Measurements from ENCODE around the gene TBCD.

TBCD gene

DNA sequence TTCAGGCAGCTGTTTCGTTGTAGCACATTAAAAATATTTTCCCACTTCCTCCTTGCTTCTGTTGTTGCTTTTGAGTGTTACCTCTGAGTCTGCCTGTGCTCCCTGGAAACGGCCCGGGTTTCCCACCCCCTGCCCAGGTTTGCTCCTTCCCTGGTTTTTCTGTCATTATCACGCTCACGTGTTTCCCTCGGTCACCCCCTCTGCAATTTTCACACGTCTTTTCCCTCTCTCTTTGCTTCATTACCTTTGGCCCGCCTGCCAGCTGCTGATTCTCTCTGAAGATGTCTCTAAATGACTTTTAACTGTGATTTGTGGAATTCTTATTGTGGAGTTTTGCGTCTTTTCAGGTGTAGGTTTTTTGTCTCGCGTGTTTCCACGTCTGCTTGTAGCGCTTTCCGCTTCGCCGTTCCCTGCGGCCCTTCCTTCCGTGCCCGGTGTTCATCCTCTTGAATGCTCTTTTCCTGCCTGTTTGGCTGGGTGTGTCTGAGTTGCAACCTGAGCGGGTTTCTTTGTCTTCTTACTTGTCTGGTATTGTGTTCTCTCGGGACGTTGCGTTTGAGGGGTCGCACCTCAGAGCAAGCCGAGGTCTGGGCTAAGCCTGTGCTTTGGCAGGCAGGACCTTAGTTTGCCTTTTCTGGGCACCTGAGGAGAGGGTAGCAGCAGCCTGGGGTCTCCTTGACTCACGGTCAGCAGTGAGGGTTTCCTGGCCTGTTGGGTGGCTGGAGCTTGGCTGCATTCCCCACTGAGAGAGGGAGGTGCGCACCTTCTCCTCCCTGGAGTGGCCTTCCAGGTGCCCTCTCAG, 184.3 kb downstream of the TBCD start:
- Histone ChIP-seq H3K36me3 (ENCODE audit: low read depth) (peaks cover 45% of the 10 kb centered on the region), H3K27me3 (ENCODE audit: insufficient read depth, poor library complexity, severe bottlenecking) (no peaks in the 10 kb centered on the region), H3K4me1 (ENCODE audit: insufficient read depth, poor library complexity, severe bottlenecking) (peaks cover 11% of the 10 kb centered on the region), H3K27ac (ENCODE audit: poor library complexity, severe bottlenecking) (no peak overlapping the region), H3K9me3 (ENCODE audit: severe bottlenecking) (no peaks in the 10 kb centered on the region), H3K4me3 (ENCODE audit: severe bottlenecking) (no peak overlapping the region)
- TF ChIP-seq CTCF (IDR thresholded peaks at IDR 0.05; ENCODE audit: poor library complexity, severe bottlenecking): no peak
- ATAC-seq (ENCODE audit: low read depth) (no peak), DNase-seq (ENCODE audit: low spot score) (peak; percentile 51)

DNA sequence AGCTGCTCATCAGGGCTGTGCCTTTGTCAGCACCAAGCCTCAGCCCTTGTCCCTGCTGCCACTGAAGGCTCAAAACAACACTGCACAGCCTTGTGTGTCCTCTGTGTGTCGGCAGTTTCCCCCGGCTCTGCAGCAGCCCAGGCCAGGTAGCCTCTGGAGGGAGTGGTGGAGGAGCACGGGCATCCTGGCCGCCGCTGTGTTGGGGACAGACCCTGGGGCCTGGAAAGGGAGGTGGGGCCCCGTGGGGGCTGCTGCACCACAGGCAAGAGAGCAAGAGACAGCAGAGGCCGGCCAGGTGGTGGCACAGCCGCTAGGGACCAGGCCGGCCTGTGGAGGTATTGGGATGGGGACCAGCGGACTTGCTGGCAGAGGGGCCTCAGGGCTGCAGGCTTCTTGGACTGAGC, 184.9 kb downstream of the TBCD start:
- no peak for ATAC-seq (ENCODE audit: low read depth)
- peaks cover 44% of the 10 kb centered on the region for H3K36me3 ChIP-seq (ENCODE audit: low read depth)
- DNase-seq (ENCODE audit: low spot score): peak; percentile 62
- no peaks in the 10 kb centered on the region for H3K27me3 ChIP-seq (ENCODE audit: insufficient read depth, poor library complexity, severe bottlenecking)
- no peak for TF ChIP-seq CTCF (IDR thresholded peaks at IDR 0.05; ENCODE audit: poor library complexity, severe bottlenecking)
- no peak overlapping the region for H3K4me3 ChIP-seq (ENCODE audit: severe bottlenecking)
- H3K4me1 ChIP-seq (ENCODE audit: insufficient read depth, poor library complexity, severe bottlenecking): peaks cover 9% of the 10 kb centered on the region
- H3K9me3 ChIP-seq (ENCODE audit: severe bottlenecking): no peaks in the 10 kb centered on the region
- no peak overlapping the region for H3K27ac ChIP-seq (ENCODE audit: poor library complexity, severe bottlenecking)

- no peaks in the 10 kb centered on the region for H3K4me1 ChIP-seq (ENCODE audit: insufficient read depth, poor library complexity, severe bottlenecking)
- peak; percentile 60 for DNase-seq (ENCODE audit: low spot score)
- H3K27me3 ChIP-seq (ENCODE audit: insufficient read depth, poor library complexity, severe bottlenecking): no peaks in the 10 kb centered on the region
- H3K36me3 ChIP-seq (ENCODE audit: low read depth): peaks cover 47% of the 10 kb centered on the region
- H3K9me3 ChIP-seq (ENCODE audit: severe bottlenecking): no peaks in the 10 kb centered on the region
- H3K27ac ChIP-seq (ENCODE audit: poor library complexity, severe bottlenecking): no peak overlapping the region
- no peak overlapping the region for H3K4me3 ChIP-seq (ENCODE audit: severe bottlenecking)
- TF ChIP-seq CTCF (IDR thresholded peaks at IDR 0.05; ENCODE audit: poor library complexity, severe bottlenecking): no peak
- ATAC-seq (ENCODE audit: low read depth): no peak
Measured at GRCh38 chr17:82937411-82938371, 185.8 kb downstream of the TBCD start.

GRCh38 chr17:82938486-82938872, 186.6 kb downstream of the TBCD start:
- Histone ChIP-seq H3K27ac (ENCODE audit: poor library complexity, severe bottlenecking) (no peak overlapping the region), H3K36me3 (ENCODE audit: low read depth) (peaks cover 50% of the 10 kb centered on the region), H3K27me3 (ENCODE audit: insufficient read depth, poor library complexity, severe bottlenecking) (no peaks in the 10 kb centered on the region), H3K4me3 (ENCODE audit: severe bottlenecking) (no peak overlapping the region), H3K9me3 (ENCODE audit: severe bottlenecking) (no peaks in the 10 kb centered on the region), H3K4me1 (ENCODE audit: insufficient read depth, poor library complexity, severe bottlenecking) (no peaks in the 10 kb centered on the region)
- DNase-seq (ENCODE audit: low spot score): no peak
- no peak for ATAC-seq (ENCODE audit: low read depth)
- TF ChIP-seq CTCF (IDR thresholded peaks at IDR 0.05; ENCODE audit: poor library complexity, severe bottlenecking): no peak

Measured in RWPE2 (cell line).